Measurements from ENCODE around the gene COX7A1.

DNA sequence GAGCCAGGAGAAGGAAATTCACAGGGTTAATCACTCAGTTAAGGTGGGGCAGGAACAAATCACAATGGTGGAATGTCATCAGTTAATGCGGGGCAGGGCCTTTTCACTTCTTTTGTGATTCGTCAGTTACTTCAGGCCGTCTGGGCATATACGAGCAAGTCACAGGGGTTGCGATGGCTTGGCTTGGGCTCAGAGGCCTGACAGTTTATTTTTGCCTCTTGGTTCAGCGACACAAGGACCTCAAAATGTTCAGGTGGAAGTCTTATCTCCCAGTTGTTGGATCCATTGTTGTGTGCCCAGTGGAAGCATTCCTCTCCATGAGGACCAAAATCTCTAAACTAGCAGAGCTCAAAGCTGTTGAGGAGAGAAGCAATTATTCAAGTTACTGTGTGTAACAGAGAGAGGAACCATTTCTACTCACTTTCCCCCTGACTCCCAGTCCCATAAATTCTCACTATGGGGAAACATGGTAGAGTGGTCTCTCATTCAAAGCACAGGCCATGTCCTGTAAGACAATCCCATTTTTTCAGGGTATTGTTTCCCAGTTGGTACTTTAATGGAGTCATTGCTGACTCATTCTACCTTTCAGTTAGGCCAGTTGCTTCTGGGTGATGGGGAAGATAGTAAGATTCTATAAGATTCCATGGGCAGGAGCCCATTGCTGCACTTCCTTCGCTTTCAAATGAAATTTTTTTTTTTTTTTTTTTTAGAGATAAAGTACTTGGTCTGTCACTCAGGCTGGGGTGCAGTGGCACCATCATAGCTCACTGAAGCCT is 8.8 kb upstream of the COX7A1 start:
- TF ChIP-seq, protein P1, sequence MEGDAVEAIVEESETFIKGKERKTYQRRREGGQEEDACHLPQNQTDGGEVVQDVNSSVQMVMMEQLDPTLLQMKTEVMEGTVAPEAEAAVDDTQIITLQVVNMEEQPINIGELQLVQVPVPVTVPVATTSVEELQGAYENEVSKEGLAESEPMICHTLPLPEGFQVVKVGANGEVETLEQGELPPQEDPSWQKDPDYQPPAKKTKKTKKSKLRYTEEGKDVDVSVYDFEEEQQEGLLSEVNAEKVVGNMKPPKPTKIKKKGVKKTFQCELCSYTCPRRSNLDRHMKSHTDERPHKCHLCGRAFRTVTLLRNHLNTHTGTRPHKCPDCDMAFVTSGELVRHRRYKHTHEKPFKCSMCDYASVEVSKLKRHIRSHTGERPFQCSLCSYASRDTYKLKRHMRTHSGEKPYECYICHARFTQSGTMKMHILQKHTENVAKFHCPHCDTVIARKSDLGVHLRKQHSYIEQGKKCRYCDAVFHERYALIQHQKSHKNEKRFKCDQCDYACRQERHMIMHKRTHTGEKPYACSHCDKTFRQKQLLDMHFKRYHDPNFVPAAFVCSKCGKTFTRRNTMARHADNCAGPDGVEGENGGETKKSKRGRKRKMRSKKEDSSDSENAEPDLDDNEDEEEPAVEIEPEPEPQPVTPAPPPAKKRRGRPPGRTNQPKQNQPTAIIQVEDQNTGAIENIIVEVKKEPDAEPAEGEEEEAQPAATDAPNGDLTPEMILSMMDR (IDR thresholded peaks at IDR 0.05; ENCODE audit: low read depth, low read length), result no peak
- TF ChIP-seq EZH2phosphoT487 (IDR thresholded peaks at IDR 0.05; ENCODE audit: low read depth), result no peak

All from OCI-LY3 (cell line).